ENCODE results near the gene FUOM.

FUOM gene

DNA sequence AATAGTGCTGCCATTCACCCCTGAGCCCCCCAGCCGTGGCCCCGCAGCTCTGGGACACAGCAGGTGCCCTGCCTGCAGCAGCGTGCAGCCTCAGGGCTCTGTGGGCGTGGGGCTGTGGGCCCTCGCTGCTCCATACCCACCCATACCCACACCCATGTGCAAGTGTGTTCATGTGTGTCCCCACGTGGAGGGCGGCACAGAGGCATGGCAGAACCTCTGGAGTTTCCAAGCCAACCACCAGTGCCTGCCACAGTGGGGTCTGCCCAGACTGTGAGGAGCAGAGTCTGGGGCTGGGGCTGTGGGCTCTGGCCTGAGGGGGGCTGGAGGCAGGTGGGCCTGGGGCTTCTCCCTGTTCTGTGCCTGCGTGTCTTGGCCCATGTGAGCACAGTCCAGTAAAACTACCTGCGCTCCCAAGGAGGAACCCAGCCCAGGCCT is 8.2 kb downstream of the FUOM start:
- no peak for DNase-seq

GRCh38 chr10:133349160-133349568 is 8.7 kb downstream of the FUOM start:
- no peak for DNase-seq

DNA sequence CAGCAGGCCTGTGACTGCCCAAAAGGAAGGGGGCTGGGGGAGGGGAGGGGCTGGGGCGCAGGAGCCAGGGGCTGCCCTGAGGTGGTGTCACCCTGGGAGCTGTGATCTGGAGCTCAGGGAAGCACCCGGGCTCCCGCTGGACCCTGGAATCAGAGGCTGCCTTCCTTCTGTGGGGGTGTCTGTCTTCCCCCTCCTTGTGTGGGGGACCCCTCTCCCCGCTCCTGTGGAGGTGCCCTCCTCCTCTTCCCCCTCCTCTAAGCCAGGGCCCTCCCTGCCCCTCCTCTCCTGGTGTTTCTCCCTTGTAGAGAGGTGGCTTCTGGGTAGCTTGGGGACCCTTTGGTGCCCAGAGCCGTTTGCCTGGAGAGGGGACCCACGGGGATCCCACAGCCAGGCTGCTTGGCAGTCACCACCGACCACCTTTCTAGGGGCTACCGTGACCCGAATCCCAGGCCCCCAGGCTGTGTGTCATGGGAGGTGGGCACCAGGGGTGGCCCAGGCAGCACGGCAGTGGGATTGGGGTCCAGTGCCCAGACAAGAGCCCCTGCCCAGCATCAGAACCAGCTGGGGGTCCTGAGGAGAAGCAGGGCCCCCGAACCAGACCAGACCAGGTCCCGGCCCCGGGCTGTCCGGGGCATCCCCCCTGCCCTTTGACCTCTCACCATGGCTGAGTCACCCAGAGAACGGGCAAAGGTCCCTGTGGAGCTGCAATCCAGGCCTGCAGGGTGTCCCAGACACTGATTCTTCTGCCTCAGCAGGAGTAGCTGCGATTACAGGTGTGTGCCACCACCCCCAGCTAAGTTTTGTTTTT is 9.9 kb downstream of the FUOM start:
- DNase-seq: no peak

- DNase-seq: no peak
Measured at GRCh38 chr10:133346413-133346812, 11.4 kb downstream of the FUOM start.

- no peak for DNase-seq
Measured at GRCh38 chr10:133344236-133344635, 13.6 kb downstream of the FUOM start.

GRCh38 chr10:133343558-133343957 is 14.3 kb downstream of the FUOM start:
- no peak for DNase-seq

DNA sequence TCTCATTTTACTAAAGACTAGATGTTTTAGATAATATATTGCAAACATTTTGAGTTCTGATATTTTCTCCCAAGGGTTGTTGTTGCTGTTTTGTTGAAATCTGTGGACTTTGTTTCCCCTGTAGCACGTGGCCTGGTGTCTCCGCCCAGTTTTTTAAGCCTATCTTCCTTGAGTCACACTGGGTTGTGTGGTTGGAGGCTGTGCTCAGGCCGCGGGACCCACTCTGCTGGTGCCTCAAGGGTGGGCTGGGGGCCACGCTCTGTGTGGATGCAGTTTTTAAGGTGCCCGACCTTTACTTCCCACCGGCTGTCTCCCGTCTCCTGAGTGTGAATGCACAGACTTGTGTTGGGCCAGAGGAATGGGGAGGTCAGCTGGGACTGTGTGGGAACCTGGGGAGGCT is 14.9 kb downstream of the FUOM start:
- no peak for DNase-seq

- no peak for DNase-seq
Measured at GRCh38 chr10:133341983-133342382, 15.8 kb downstream of the FUOM start.

GRCh38 chr10:133339708-133340380 is 18.0 kb downstream of the FUOM start:
- no peak for DNase-seq

DNA sequence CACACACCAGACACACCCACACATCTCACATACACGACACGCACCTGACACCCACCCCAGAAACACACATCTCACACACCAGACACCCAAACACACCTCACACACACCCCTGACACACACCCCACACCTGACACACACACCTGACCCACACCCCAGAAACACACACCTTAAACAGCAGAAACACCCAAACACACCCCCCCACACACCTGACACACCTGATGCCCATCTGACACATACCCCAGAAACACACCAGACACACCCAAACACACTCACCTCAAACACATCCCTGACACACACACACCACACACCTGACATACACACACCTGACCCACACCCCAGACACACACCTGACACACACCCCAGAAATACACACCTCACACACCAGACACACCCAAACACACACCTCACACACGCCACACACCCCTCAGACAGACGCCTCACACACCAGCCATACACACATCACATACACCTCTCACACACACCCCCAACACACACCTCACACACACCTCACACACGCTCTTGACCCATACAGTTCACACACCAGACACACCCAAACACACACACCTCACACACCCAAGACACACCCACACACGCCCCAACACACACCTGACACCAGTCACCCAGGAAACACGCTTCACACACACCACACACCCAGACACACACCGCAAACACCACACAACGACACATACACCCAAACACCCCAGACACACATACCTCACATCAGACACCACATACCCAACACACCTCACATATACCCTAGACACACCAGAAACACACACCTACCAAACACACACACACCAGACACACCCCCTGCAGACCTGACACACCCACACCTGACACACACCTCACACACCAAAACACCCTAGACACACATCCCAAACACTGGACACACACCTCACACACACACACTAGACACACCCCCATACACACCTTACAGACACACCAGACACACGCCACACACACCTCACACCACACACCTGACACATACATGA is 19.4 kb downstream of the FUOM start:
- DNase-seq: no peak

GRCh38 chr10:133337370-133337725 is 20.5 kb downstream of the FUOM start:
- DNase-seq: no peak

DNA sequence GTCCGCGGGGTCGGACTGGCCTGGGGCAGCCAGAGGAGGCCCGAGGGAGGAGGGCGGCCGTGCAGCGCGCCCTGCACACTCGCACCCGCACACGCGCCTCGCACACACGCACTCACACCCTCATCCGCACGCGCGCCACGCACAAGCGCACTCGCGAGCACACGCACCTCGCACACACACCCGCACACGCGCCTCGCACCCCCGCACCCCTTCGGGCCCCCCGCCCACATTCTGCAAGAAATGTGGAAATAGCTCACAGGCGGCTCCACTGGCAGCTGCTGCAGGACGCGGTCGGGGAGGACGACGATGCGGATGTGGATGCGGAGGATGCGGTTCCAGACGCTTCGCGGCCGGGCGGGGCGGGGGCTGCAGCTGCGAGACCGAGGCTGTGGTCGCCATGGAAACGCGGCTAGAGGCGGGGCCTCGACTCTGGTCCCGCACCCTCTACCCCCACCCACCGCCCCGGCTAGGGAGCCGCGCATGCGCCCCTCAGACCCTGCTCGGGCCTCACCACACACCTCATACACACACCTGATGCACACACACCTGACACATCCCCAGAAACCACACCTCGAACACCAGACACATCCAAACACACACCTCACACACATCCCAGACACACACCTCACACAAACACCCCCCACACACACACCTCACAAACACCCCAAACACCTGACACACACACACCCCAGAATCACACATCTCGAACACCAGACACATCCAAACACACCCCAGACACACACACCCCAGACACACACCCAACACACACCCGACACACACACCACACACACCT is 21.0 kb downstream of the FUOM start, which contains the start of gene CALY:
Gene CALY, minus strand, starts transcription at position 320 of the 793 bp plus-strand sequence. CDS start 7,907 bp downstream, outside the sequence.
- DNase-seq: peak; percentile 37

DNA sequence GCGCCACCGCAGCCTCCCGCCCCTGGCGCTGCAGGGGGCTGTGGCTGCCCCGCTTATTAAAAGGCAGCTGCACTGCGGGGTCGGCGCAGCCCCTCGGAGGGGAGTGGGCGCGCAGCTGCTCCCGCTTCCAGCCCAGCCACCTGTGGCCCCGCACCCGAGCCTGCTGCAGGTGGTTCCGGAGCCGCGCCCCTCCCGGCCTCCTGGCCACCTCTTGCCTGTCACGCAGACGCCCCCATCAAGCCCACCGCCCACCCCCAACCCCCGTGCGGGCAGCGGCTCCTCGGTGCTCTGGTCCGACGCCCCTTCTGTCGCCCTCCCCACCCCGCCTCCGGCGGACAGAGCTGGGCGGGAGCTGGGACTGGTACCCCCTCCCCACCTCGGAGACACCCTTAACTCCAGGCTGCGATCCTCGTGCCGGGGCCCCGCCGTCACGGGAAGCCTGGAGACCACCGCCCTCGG is 21.7 kb downstream of the FUOM start:
- DNase-seq: no peak

- no peak for DNase-seq
Measured at GRCh38 chr10:133335246-133336117, 22.3 kb downstream of the FUOM start.

GRCh38 chr10:133334503-133335245 is 23.1 kb downstream of the FUOM start:
- no peak for DNase-seq

DNA sequence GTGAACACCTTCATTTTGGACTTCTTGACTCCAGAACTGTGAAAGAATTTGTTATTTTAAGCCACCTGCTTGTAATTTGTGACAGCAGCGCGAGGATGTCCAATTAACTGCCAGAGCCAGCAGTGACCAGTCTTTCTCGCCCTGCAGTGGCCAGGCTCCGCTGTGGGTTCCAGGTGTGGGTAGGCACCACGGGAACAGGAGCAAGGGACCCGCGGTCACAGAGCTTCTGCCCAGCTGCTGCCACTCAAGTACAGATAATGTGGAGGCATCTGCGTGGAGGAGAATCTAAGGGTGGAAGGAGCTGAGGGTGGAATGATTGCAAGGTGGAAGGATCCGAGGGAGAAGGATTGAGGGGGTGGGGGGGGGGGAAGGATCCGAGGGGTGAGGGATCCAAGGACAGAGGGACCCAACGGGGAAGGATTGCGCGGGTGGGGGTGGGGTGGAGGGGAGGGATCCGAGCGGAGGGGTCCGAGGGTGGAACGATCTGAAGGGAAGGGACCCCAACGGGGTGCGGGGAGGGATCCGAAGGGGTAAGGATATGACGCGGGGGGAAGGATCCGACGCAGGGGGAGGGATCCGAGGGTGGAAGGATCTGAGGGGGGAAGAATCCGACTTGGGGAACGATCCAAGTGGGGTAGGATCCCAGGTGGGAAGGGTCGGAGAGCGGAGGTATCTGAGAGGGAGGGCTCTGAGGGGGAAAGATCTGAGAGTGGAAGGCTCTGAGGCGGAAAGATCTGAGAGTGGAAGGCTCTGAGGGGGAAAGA is 24.7 kb downstream of the FUOM start:
- no peak for DNase-seq

GRCh38 chr10:133329491-133330202 is 28.2 kb downstream of the FUOM start:
- DNase-seq: peak; percentile 47
